GM10266 (cell line): Measurements from ENCODE around the gene AGXT2.

Experiments used
- DNase-seq: peaks from one replicate; pipeline ENCODE4 v3.0.0; 2012; ENCODE audit errors: extremely low spot score
- TF ChIP-seq, protein P1 (sequence below): IDR thresholded peaks from 2 replicates; pipeline ENCODE4 v1.5.1; 2012; ENCODE audit warnings: mild to moderate bottlenecking, low read depth; ENCODE audit not compliant: control insufficient read depth, insufficient read depth; ENCODE audit errors: missing control alignments

The AGXT2 gene

DNA sequence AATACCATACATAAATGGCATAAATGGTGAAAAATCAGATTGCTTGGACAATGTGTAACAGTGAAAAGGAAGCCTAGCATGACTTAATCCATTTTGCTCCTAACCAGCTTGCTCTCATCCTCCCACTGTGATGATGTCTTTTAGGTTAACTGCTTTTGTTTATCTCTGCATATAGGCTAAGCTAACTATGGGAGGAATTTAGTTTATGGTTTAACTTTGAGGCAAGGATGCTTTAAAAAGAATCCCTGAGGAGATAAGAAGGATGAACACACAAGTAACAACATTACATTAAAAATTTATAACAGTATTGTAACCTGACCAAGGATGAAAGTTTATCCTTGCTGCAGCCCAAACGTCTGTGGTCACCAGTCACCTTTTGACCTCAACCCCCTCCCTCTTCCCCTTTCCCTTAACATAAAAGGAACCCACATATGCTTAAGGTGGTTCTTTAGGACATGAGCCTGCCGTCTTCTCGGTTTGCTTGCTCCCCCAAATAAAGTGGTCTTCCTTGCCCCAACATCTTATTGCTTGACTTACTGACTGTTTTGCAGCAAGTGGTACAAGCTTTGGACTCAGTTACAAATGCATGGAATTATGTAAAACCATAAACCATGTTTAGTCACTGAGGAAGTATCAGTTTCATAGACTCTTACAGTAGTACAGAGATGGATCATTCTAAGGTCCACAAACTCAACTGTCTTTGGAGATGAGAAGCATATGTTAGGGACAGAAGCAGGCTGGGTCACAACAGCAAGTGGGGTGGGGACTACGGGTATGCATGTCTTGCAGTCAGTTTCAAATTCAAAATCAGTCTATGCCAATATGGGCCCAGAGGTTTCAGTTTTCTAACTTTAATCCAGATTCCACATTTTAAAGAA, 31.3 kb downstream of the AGXT2 start:
- no peak for DNase-seq
- TF ChIP-seq, protein P1, sequence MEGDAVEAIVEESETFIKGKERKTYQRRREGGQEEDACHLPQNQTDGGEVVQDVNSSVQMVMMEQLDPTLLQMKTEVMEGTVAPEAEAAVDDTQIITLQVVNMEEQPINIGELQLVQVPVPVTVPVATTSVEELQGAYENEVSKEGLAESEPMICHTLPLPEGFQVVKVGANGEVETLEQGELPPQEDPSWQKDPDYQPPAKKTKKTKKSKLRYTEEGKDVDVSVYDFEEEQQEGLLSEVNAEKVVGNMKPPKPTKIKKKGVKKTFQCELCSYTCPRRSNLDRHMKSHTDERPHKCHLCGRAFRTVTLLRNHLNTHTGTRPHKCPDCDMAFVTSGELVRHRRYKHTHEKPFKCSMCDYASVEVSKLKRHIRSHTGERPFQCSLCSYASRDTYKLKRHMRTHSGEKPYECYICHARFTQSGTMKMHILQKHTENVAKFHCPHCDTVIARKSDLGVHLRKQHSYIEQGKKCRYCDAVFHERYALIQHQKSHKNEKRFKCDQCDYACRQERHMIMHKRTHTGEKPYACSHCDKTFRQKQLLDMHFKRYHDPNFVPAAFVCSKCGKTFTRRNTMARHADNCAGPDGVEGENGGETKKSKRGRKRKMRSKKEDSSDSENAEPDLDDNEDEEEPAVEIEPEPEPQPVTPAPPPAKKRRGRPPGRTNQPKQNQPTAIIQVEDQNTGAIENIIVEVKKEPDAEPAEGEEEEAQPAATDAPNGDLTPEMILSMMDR, result no peak

DNA sequence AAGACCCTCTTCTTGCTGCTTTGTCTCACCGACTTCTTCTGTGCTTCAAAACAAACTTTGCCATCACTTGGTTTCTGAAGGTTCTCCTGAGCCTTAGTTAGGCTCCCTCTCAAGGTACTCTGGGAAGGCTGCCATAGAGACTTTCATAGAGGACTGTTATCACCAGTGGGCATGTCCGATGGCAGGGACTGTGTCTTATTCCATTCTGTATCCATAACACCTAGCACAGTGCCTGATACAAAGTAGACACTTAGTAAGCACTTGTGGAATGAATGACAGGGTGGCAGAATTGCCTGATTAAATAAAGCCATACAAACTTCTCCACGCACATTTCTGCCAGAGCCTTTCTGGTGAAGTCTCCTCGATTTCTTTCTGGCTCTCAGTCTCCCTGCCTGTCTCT, 32.7 kb downstream of the AGXT2 start:
- TF ChIP-seq, protein P1, result no peak
- no peak for DNase-seq

DNA sequence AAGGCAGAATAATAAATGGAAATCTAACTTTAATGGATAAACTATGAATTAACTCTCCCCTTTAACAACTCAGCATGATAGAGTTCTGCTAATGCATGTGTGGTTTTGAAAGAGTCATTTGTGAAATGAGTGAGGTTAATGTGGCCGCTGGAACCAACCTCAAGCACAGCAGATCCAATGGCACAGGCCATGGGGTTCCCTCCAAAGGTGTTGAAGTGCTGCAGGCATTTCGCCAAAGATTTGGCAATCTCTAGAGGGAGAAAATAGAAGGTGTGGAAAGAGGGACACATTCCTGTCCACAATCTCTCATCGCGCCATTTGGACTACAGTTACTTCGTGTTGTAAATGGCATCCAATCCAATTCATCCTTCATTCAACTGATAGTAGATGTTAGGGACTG, 35.0 kb downstream of the AGXT2 start:
- TF ChIP-seq, protein P1, result no peak
- DNase-seq, result no peak

DNA sequence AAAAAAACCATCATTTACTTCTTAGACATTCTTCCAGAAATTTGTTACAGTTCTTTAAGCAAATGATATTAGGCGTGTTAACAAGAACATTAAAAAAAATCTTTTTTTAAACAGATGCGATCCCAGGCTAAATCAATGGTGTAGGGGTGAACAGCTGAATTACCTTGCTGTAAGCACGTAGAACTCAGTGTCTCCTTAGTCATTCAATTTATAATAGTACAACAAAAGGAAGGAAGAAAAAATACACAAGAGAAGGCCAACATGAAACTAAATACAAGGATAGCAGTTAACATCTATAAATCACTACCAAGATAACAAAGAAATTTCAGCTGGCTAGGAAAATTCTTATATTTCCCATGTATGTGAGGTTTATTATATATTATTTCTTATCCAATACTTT, 35.4 kb downstream of the AGXT2 start:
- TF ChIP-seq, protein P1, result no peak
- DNase-seq, result no peak

DNA sequence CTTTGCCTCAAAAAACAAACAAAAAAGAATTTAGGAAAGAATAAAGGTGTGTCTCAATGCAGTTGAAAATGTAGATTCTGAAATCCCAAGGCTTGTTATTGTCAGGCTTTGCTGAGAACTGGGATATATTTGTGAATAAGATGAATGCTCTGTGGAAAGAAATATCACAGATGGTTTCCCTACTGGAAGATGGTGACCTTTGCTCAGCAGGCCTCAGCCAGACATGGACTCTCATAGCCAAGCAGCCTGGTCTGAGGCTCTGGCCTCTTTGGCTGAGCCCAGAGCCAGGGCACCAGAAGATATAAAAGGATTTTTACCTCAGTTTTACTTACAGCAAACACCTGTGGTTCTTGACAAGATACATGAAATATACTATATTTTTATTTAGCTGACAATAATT, 37.1 kb downstream of the AGXT2 start:
- no peak for DNase-seq
- TF ChIP-seq, protein P1, result no peak

DNA sequence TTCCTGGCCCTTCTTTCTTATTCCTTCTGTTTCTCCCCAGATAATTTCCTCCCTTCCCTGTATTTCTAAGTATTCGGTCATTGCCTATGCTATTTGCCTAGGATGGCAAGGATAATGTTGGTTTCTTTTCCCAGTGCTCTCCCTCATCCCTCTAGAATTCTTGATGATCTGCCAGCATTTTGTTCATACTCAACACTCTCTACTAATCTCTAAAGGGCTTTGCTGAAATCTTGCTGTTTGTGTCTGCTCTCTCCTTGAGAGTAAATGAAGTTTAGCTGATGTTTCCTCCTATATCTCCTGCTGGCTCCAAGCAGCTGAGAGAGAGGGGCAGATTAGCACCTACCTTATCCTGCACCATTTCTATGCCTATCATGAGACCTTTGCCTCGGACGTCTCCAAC, 38.1 kb downstream of the AGXT2 start:
- DNase-seq, result no peak
- TF ChIP-seq, protein P1, result no peak

DNA sequence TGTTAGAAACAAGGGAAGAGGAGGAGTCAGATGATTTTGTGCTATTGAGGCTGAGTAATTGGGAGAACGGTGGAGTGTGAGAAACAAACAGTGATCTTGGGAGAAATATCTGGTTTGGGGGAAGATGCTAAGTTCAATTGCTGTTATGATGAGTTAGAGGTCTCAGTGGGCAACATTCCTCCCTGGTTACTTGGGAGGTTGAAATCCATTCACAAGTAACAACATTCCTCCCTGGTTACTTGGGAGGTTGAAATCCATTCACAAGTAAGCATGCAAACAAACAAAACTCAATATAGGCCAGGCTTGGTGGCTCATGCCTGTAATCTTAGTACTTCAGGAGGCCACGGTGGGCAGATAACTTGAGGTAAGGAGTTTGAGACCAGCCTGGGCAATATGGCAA, 38.7 kb downstream of the AGXT2 start:
- DNase-seq, result no peak
- TF ChIP-seq, protein P1, result no peak
